Hepatocyte (in vitro differentiated cells): ENCODE data around the gene MIEF1.

Source experiments
- CTCF ChIP-seq: fragments of 200-600 bp; sonication (generic); IDR thresholded peaks from 2 replicates; pipeline ENCODE4 v1.5.1; 2016; ENCODE audit warnings: antibody characterized with exemption, mild to moderate bottlenecking; ENCODE audit not compliant: poor library complexity
- EZH2 ChIP-seq: fragments of 200-600 bp; sonication (generic); IDR thresholded peaks from 2 replicates; pipeline ENCODE4 v1.6.1; 2016; ENCODE audit warnings: antibody characterized with exemption, mild to moderate bottlenecking, borderline replicate concordance
- EZH2phosphoT487 ChIP-seq: fragments of 200-600 bp; sonication (generic); IDR thresholded peaks from one replicate; pipeline ENCODE4 v1.6.1; 2018; ENCODE audit warnings: antibody characterized with exemption, mild to moderate bottlenecking, low read depth, moderate library complexity; ENCODE audit not compliant: unreplicated experiment, severe bottlenecking

DNA sequence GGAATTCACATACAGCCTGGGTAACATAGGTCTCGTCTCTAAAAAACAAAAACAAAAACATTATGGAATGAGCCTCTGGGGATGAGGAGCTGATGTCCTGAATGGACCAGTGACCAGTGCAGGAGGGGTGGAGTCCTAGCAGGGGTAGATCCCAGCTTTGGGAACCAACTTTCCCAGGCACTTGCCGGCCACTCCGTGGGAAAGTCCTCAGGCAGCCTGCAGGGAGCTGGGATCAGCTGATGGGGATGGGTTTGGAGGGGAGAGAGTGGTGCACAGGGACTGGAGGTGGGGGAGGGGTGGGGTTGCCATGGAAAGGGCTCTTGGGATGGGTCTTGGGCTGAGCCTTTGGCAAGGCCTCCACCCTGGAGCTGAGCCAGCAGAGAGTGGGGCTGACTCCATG, 26.2 kb upstream of the MIEF1 start:
- TF ChIP-seq EZH2 (no peak), CTCF (no peak), EZH2phosphoT487 (no peak)
